ENCODE results near the gene BHLHE40. TPM values are rescaled to one million over a fixed set of nuclear protein-coding genes. Genes with fewer than 3 reads are reported as not detected.
"Not testable (repeated sequence)": the region's sequence is repeated elsewhere in the genome, so short reads cannot be mapped to it uniquely, and the experiment has no call there.

Gene BHLHE40
- total and polyA plus RNA-seq, 2 experiments from 2014 or later, result 1.7 to 2.2 TPM

DNA sequence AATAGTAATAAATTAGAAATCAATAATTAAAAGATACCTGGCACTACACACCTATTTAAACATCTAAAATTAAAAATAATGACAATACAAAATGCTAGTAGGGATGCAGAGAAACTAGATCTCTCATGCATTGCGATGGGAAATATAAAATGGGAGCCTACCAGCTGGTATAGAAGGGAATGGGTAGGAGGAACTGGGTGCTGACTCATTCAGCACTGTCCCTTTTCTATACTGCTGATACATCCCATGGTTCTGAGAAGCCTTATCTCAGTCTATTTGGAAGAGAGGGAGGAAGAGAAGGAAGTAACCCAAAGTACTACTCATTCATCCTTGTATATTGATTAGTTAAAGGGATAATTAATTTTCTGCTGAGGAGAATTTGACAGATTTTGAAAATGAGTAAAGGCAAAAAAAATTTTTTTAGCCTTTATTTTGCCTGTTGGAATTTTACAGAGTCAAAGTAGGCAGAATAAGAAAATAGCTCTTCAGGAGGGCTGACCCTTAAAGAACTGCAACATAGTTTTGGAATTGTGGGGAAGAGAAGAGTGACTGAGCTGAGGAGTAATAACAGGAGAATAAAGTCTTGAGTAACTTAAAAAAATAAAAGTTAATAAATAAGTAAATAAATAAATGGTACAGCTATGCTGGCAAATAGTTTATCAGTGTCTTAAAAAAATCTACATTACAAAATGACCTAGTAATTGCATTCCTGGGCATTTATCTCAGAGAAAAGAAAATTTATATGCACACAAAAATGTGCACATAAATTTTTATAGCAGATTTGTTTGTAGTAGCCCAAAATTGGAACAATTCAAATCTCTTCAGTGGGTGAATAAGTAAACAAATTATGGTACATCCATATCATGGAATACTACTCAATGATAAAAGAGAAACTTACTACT is 15.3 kb upstream of the BHLHE40 start:
- no peak for ATAC-seq
- H3K4me3 Mint-ChIP-seq, result no peak overlapping the region
- H3F3A ChIP-seq (replicated peaks; ENCODE audit: low read depth), result no peaks in the 10 kb centered on the region
- H3K9me3 Mint-ChIP-seq, result peaks cover 41% of the 10 kb centered on the region
- H2AFZ ChIP-seq, result no peak overlapping the region
- no peaks in the 10 kb centered on the region for H3K27me3 ChIP-seq (ENCODE audit: insufficient read depth)
- H3K27ac Mint-ChIP-seq, result no peak overlapping the region
- no peaks in the 10 kb centered on the region for H3K4me1 Mint-ChIP-seq
- H3K79me2 ChIP-seq (replicated peaks; ENCODE audit: insufficient read depth), result no peaks in the 10 kb centered on the region
- H3K27me3 Mint-ChIP-seq (ENCODE audit: insufficient read depth, low read depth, poor library complexity), result peaks cover 4% of the 10 kb centered on the region
- no peak overlapping the region for H3K4me3 ChIP-seq
- H3K36me3 Mint-ChIP-seq (ENCODE audit: low read depth), result peaks cover 9% of the 10 kb centered on the region; the same call in 2 of the 3 replicates
- TF ChIP-seq ZNF114 (CRISPR knock-in tag; IDR thresholded peaks at IDR 0.05), result no peak
- H3K9me2 ChIP-seq (ENCODE audit: insufficient read depth), result no peaks in the 10 kb centered on the region
- DNase-seq (ENCODE audit: low spot score), result no peak
- no peak overlapping the region for H3K27ac ChIP-seq (ENCODE audit: low read depth)
- H4K20me1 ChIP-seq (replicated peaks; ENCODE audit: insufficient read depth), result no peaks in the 10 kb centered on the region
- H3K36me3 ChIP-seq (ENCODE audit: insufficient read depth), result no peaks in the 10 kb centered on the region; the same call in 1 of the 2 replicates
- H3K4me1 ChIP-seq (ENCODE audit: insufficient read depth), result no peaks in the 10 kb centered on the region
- H3K4me2 ChIP-seq, result no peak overlapping the region

DNA sequence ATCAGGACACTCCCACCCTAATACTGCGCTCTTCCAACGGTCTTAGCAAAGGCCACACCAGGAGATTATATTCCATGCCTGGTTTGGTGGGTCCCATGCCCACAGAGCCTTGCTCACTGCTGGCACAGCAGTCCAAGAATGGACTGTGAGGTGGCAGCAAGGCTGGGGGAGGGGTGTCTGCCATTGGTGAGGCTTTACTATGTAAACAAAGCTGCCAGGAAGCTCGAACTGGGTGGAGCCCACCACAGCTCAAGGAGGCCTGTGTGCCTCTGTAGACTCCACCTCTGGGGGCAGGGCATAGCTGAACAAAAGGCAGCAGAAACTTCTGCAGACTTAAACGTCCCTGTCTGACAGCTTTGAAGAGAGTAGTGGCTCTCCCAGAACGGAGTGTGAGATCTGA is 13.2 kb upstream of the BHLHE40 start:
- H3K27me3 ChIP-seq (ENCODE audit: insufficient read depth); H2AFZ ChIP-seq; H3K36me3 Mint-ChIP-seq (ENCODE audit: low read depth); H3K9me2 ChIP-seq (ENCODE audit: insufficient read depth); DNase-seq (ENCODE audit: low spot score); H4K20me1 ChIP-seq (replicated peaks; ENCODE audit: insufficient read depth); H3K36me3 ChIP-seq (ENCODE audit: insufficient read depth); H3K4me1 ChIP-seq (ENCODE audit: insufficient read depth); H3K4me3 Mint-ChIP-seq; H3K27ac ChIP-seq (ENCODE audit: low read depth); H3K4me1 Mint-ChIP-seq; ATAC-seq; H3K27me3 Mint-ChIP-seq (ENCODE audit: insufficient read depth, low read depth, poor library complexity); H3K4me2 ChIP-seq; H3K4me3 ChIP-seq; H3F3A ChIP-seq (replicated peaks; ENCODE audit: low read depth); H3K27ac Mint-ChIP-seq; H3K79me2 ChIP-seq (replicated peaks; ENCODE audit: insufficient read depth): not testable (repeated sequence)
- peaks cover 32% of the 10 kb centered on the region; the same call in 2 of the 3 replicates for H3K9me3 Mint-ChIP-seq

DNA sequence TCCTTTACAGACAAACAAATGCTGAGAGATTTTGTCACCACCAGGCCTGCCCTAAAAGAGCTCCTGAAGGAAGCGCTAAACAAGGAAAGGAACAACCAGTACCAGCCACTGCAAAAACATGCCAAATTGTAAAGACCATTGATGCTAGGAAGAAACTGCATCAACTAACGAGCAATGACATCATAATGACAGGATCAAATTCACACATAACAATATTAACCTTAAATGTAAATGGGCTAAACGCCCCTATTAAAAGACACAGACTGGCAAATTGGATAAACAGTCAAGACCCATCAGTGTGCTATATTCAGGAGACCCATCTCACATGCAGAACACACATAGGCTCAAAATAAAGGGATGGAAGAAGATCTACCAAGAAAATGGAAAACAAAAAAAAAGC is 11.6 kb upstream of the BHLHE40 start:
- not testable (repeated sequence) for H3K4me1 Mint-ChIP-seq; H3F3A ChIP-seq (replicated peaks; ENCODE audit: low read depth); H2AFZ ChIP-seq; H3K4me1 ChIP-seq (ENCODE audit: insufficient read depth); ATAC-seq; H3K27me3 Mint-ChIP-seq (ENCODE audit: insufficient read depth, low read depth, poor library complexity); H3K36me3 Mint-ChIP-seq (ENCODE audit: low read depth); H3K27me3 ChIP-seq (ENCODE audit: insufficient read depth); H3K79me2 ChIP-seq (replicated peaks; ENCODE audit: insufficient read depth); H3K36me3 ChIP-seq (ENCODE audit: insufficient read depth); DNase-seq (ENCODE audit: low spot score); H3K4me3 ChIP-seq; H4K20me1 ChIP-seq (replicated peaks; ENCODE audit: insufficient read depth); H3K9me2 ChIP-seq (ENCODE audit: insufficient read depth); H3K4me3 Mint-ChIP-seq; H3K27ac Mint-ChIP-seq; H3K27ac ChIP-seq (ENCODE audit: low read depth); H3K4me2 ChIP-seq
- peaks cover 31% of the 10 kb centered on the region; the same call in 2 of the 3 replicates for H3K9me3 Mint-ChIP-seq

DNA sequence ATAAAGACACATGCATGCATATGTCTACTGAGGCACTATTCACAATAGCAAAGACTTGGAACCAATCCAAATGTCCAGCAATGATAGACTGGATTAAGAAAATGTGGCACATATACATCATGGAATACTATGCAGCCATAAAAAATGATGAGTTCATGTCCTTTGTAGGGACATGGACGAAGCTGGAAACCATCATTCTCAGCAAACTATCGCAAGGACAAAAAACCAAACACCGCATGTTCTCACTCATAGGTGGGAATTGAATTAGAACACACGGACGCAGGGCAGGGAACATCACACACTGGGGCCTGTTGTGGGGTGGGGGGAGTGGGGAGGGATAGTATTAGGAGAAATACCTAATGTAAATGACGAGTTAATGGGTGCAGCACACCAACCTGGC is 7.8 kb upstream of the BHLHE40 start:
- H2AFZ ChIP-seq; H3K27ac ChIP-seq (ENCODE audit: low read depth); H3K4me1 ChIP-seq (ENCODE audit: insufficient read depth); H3K4me2 ChIP-seq; H3K4me3 ChIP-seq; DNase-seq (ENCODE audit: low spot score); H3K79me2 ChIP-seq (replicated peaks; ENCODE audit: insufficient read depth); H3K36me3 ChIP-seq (ENCODE audit: insufficient read depth); H3K27ac Mint-ChIP-seq; ATAC-seq; H3K4me3 Mint-ChIP-seq; H3K4me1 Mint-ChIP-seq; H4K20me1 ChIP-seq (replicated peaks; ENCODE audit: insufficient read depth); H3K36me3 Mint-ChIP-seq (ENCODE audit: low read depth); H3F3A ChIP-seq (replicated peaks; ENCODE audit: low read depth); H3K9me2 ChIP-seq (ENCODE audit: insufficient read depth): not testable (repeated sequence)
- Mint-ChIP-seq H3K27me3 (ENCODE audit: insufficient read depth, low read depth, poor library complexity) (peaks cover 12% of the 10 kb centered on the region), H3K9me3 (peaks cover 14% of the 10 kb centered on the region; the same call in 2 of the 3 replicates)
- H3K27me3 ChIP-seq (ENCODE audit: insufficient read depth), result peaks cover 10% of the 10 kb centered on the region
